ENCODE data around the gene NIN.

The NIN gene

GRCh38 chr14:50770586-50770985 is 60.4 kb downstream of the NIN start:
- peaks cover 63% of the 10 kb centered on the region for H3K36me3 ChIP-seq (ENCODE audit: insufficient read depth, low read length)
- H3K4me1 ChIP-seq (ENCODE audit: insufficient read depth, low read length): no peaks in the 10 kb centered on the region
- H3K9me3 ChIP-seq (ENCODE audit: insufficient read depth, low read depth, low read length): no peaks in the 10 kb centered on the region
- no peak overlapping the region for H3K9ac ChIP-seq (ENCODE audit: low read depth, low read length)
- H3K27me3 ChIP-seq (ENCODE audit: insufficient read depth, low read length): no peaks in the 10 kb centered on the region
- no peak overlapping the region for H3K4me3 ChIP-seq (ENCODE audit: low read length)
- WGBS: 96% methylated on average over 8 of the region's 8 CpGs
- no peak overlapping the region for H3K27ac ChIP-seq (ENCODE audit: low read depth, low read length)

DNA sequence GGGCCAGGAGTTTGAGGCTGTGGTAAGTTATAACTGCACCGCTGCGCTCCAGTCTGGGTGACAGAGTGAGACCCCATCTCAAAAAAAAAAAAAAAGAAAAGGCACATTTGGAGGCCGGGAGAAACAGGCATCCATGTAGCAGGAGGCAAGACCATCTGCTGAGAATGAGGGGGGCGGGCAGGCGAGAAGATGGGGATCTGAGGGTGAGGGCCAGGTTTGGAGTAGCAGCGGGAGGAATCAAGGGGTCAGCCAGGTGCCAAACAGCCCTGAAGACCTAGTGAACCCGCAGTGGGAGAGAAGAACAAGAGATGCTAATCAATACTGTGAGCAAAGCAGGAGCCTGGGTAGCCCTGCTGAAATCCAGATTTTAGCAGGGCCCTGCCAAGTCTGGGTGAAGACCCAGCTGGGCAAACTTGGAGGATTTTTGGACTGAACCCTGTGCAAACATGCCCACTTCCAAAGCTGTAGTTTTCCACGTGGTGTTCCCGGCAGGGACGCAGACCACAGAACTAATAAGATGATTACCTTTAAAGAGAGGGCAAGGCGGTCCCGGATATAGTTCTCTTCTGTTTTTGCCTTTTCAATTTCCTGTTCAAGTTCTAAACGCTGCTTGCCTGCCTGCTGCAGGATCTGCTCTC is 61.0 kb downstream of the NIN start:
- Histone ChIP-seq H3K4me3 (ENCODE audit: low read length) (no peak overlapping the region), H3K9ac (ENCODE audit: low read depth, low read length) (no peak overlapping the region), H3K9me3 (ENCODE audit: insufficient read depth, low read depth, low read length) (no peaks in the 10 kb centered on the region), H3K4me1 (ENCODE audit: insufficient read depth, low read length) (no peaks in the 10 kb centered on the region), H3K27me3 (ENCODE audit: insufficient read depth, low read length) (no peaks in the 10 kb centered on the region), H3K27ac (ENCODE audit: low read depth, low read length) (no peak overlapping the region), H3K36me3 (ENCODE audit: insufficient read depth, low read length) (peaks cover 69% of the 10 kb centered on the region)
- 95% methylated on average over 13 of the region's 13 CpGs for WGBS

DNA sequence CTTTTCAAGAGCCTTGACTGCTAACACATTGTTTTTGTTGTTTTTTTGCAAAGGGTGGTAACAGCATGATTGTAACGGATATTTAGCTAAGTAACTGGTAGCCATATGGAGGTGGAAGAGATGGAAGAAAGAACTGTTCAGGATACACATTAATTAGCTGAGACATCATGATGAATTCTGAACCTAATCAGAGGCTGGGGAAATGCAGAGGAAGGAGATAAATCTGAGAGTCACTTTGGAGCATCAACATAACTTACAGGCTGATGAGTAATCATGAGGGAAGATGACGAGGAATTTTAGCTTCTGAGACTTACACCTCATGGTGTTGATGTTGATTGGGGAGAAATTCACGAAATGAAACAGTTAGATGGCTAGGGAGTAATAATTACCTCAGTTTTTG is 62.3 kb downstream of the NIN start:
- Histone ChIP-seq H3K27me3 (ENCODE audit: insufficient read depth, low read length) (no peaks in the 10 kb centered on the region), H3K9ac (ENCODE audit: low read depth, low read length) (no peak overlapping the region), H3K27ac (ENCODE audit: low read depth, low read length) (no peak overlapping the region), H3K4me3 (ENCODE audit: low read length) (no peak overlapping the region), H3K36me3 (ENCODE audit: insufficient read depth, low read length) (peaks cover 80% of the 10 kb centered on the region), H3K4me1 (ENCODE audit: insufficient read depth, low read length) (no peaks in the 10 kb centered on the region), H3K9me3 (ENCODE audit: insufficient read depth, low read depth, low read length) (no peaks in the 10 kb centered on the region)
- WGBS: 87% methylated on average over 3 of the region's 3 CpGs

DNA sequence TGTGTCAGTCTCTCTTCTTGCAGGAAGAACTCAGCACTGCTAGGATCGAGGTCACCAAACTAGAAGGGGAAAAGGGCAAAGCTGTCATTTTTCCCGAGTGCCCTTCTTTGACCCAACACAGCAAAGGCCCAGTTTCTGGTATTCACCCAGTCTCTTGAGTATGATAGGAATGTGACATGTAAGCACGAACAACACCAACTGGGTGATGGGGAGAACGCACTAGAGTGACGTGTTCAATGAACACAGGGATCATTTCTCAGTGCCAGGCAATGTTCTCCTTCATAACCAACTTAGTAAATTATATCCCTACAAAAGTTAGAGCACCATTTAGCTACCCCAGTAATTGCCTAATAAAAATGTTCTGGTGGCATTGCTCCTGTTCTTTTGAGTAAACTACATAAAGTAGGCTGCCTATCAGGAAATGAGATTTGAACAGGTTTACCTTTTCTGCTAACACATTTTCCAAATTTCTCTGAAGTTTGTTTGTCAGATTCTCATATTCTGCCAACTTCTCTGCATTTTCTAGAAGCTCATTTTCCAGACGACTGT is 64.5 kb downstream of the NIN start:
- H3K9ac ChIP-seq (ENCODE audit: low read depth, low read length): no peak overlapping the region
- no peak overlapping the region for H3K27ac ChIP-seq (ENCODE audit: low read depth, low read length)
- no peaks in the 10 kb centered on the region for H3K27me3 ChIP-seq (ENCODE audit: insufficient read depth, low read length)
- H3K4me1 ChIP-seq (ENCODE audit: insufficient read depth, low read length): no peaks in the 10 kb centered on the region
- no peak overlapping the region for H3K4me3 ChIP-seq (ENCODE audit: low read length)
- peaks cover 87% of the 10 kb centered on the region for H3K36me3 ChIP-seq (ENCODE audit: insufficient read depth, low read length)
- no peaks in the 10 kb centered on the region for H3K9me3 ChIP-seq (ENCODE audit: insufficient read depth, low read depth, low read length)
- 91% methylated on average over 6 of the region's 6 CpGs for WGBS

GRCh38 chr14:50763382-50764007 is 67.5 kb downstream of the NIN start:
- Histone ChIP-seq H3K27me3 (ENCODE audit: insufficient read depth, low read length) (no peaks in the 10 kb centered on the region), H3K9ac (ENCODE audit: low read depth, low read length) (no peak overlapping the region), H3K4me1 (ENCODE audit: insufficient read depth, low read length) (no peaks in the 10 kb centered on the region), H3K27ac (ENCODE audit: low read depth, low read length) (no peak overlapping the region), H3K9me3 (ENCODE audit: insufficient read depth, low read depth, low read length) (no peaks in the 10 kb centered on the region), H3K36me3 (ENCODE audit: insufficient read depth, low read length) (peaks cover 82% of the 10 kb centered on the region), H3K4me3 (ENCODE audit: low read length) (no peak overlapping the region)
- WGBS: 97% methylated on average over 12 of the region's 12 CpGs

DNA sequence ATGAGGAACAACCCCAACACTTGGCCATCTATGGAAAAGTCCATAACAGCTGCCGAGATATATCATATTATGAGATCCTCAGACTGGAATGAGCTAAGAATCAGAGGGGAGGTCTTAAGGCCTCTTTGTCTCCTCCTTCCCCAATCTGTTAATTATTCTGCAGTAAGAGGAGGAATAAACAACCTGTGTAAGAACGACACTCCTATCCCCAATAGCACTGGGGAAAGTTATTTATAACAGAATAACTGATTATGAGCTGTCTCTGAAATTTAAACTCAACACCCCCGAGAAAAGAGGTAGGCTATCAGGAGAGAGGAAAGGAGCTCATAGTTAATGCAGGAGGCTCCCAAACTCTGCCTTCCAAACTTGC is 68.0 kb downstream of the NIN start:
- no peaks in the 10 kb centered on the region for H3K9me3 ChIP-seq (ENCODE audit: insufficient read depth, low read depth, low read length)
- H3K27me3 ChIP-seq (ENCODE audit: insufficient read depth, low read length): no peaks in the 10 kb centered on the region
- H3K4me3 ChIP-seq (ENCODE audit: low read length): no peak overlapping the region
- no peaks in the 10 kb centered on the region for H3K4me1 ChIP-seq (ENCODE audit: insufficient read depth, low read length)
- H3K36me3 ChIP-seq (ENCODE audit: insufficient read depth, low read length): peaks cover 78% of the 10 kb centered on the region
- H3K27ac ChIP-seq (ENCODE audit: low read depth, low read length): no peak overlapping the region
- WGBS: 100% methylated on average over 2 of the region's 3 CpGs
- no peak overlapping the region for H3K9ac ChIP-seq (ENCODE audit: low read depth, low read length)

DNA sequence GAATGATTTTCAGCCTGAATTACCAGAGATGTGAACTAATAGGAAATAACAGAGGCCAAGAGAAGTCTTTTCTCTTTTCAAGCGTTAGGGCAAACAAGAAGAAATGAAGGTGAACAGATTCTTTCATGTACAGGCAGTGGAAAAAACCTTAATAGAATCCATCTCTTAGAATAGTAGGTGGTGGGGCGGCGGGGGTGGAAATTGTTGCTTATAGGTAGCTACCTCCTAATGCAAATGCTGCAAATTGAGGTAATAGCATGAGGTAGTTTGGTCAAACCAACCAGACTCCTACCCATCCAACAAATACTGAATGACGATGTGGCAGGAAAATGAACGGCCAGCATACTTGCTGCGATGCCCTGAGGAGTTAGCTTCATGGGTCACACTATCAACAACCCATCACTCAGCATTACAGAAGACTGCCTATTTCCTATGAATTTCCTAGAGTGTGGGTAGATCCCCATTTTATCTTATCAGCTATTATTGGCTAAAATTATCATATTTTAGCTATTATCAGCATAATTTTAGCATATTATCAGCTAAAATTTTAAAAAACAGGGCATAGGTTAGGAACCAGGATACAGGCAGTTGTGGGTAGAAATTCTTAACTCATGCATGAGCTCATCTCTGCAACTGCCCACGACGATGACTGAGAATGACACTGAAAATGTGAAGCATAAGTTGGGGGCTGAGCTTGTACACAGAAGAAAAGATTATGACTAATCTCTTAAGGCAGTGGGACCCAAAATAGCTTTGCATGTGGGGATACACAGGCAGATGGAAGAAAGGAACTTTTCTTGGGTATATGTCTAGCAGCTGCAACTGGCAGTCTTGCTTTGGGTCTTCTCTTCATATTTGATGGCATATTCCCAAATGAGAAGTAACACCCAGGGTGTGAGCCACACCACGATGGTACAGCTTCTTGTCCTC is 68.7 kb downstream of the NIN start:
- Histone ChIP-seq H3K27me3 (ENCODE audit: insufficient read depth, low read length) (no peaks in the 10 kb centered on the region), H3K27ac (ENCODE audit: low read depth, low read length) (no peak overlapping the region), H3K4me1 (ENCODE audit: insufficient read depth, low read length) (no peaks in the 10 kb centered on the region), H3K36me3 (ENCODE audit: insufficient read depth, low read length) (peaks cover 76% of the 10 kb centered on the region), H3K4me3 (ENCODE audit: low read length) (no peak overlapping the region), H3K9ac (ENCODE audit: low read depth, low read length) (no peak overlapping the region), H3K9me3 (ENCODE audit: insufficient read depth, low read depth, low read length) (no peaks in the 10 kb centered on the region)
- WGBS: 95% methylated on average over 7 of the region's 9 CpGs

DNA sequence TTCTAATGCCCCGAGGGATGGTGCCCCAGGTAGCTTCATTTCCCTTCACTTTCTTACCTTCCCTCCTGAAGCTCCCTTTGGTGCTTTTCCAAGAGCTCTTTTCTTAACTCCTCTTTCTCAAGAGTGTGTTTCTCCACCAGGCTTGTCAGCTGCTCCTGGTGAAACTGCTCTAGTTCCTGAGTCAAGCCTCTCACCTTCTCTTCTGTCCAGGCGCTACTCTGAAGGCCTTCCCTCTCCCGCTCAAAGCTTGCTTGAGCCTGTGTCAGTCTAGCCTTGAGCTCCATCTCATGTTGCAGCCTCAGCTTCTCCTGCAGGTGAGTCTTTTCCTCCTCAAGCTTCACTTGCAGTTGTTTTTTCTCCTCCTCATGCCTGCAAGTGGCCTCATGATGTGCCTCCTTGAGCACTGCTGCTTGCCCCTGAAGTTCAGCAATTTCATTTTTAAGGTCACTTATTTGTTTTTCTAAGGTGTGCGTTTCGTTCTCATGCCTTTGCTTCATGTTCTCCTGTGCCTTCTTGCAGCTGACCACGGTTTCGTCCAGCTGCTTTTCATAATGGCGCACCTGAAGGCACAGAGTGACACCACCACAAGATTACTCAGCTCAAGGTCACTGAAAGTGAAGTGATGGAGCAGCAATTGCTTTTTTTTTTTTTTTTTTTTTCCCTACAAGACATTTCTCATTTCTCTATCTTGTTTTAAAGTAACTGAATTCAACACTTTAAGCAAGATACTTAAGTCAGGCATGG is 71.0 kb downstream of the NIN start:
- no peaks in the 10 kb centered on the region for H3K4me1 ChIP-seq (ENCODE audit: insufficient read depth, low read length)
- peaks cover 68% of the 10 kb centered on the region for H3K36me3 ChIP-seq (ENCODE audit: insufficient read depth, low read length)
- no peak overlapping the region for H3K4me3 ChIP-seq (ENCODE audit: low read length)
- WGBS: 96% methylated on average over 8 of the region's 8 CpGs
- no peak overlapping the region for H3K27ac ChIP-seq (ENCODE audit: low read depth, low read length)
- H3K27me3 ChIP-seq (ENCODE audit: insufficient read depth, low read length): no peaks in the 10 kb centered on the region
- no peak overlapping the region for H3K9ac ChIP-seq (ENCODE audit: low read depth, low read length)
- no peaks in the 10 kb centered on the region for H3K9me3 ChIP-seq (ENCODE audit: insufficient read depth, low read depth, low read length)

DNA sequence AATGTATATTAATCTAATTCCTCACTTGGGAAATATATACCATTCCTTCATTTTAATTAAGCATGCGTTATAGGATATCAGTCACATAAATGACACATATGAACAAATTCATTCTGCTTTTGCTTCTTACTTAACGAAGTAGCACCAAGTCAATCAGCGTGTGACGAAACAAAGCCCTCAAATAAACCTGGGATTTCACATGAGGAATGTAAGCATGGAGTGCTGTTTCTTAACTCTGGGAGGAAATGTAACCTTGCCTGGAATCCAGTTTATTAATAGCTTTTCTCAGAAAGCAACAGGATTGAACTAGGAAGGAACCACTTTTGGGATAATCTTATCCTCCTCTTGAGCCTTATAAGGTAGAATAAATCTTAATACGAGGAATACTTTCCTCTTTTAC is 72.0 kb downstream of the NIN start:
- H3K27ac ChIP-seq (ENCODE audit: low read depth, low read length): no peak overlapping the region
- no peaks in the 10 kb centered on the region for H3K9me3 ChIP-seq (ENCODE audit: insufficient read depth, low read depth, low read length)
- H3K4me3 ChIP-seq (ENCODE audit: low read length): no peak overlapping the region
- peaks cover 70% of the 10 kb centered on the region for H3K36me3 ChIP-seq (ENCODE audit: insufficient read depth, low read length)
- 96% methylated on average over 4 of the region's 5 CpGs for WGBS
- no peaks in the 10 kb centered on the region for H3K27me3 ChIP-seq (ENCODE audit: insufficient read depth, low read length)
- no peak overlapping the region for H3K9ac ChIP-seq (ENCODE audit: low read depth, low read length)
- H3K4me1 ChIP-seq (ENCODE audit: insufficient read depth, low read length): no peaks in the 10 kb centered on the region

- no peak overlapping the region for H3K4me3 ChIP-seq (ENCODE audit: low read length)
- H3K9ac ChIP-seq (ENCODE audit: low read depth, low read length): no peak overlapping the region
- no peak overlapping the region for H3K27ac ChIP-seq (ENCODE audit: low read depth, low read length)
- no peaks in the 10 kb centered on the region for H3K4me1 ChIP-seq (ENCODE audit: insufficient read depth, low read length)
- H3K27me3 ChIP-seq (ENCODE audit: insufficient read depth, low read length): no peaks in the 10 kb centered on the region
- 94% methylated on average over 7 of the region's 7 CpGs for WGBS
- no peaks in the 10 kb centered on the region for H3K9me3 ChIP-seq (ENCODE audit: insufficient read depth, low read depth, low read length)
- H3K36me3 ChIP-seq (ENCODE audit: insufficient read depth, low read length): peaks cover 70% of the 10 kb centered on the region
Observed at GRCh38 chr14:50758305-50758704, 72.7 kb downstream of the NIN start.

Data from HUES64 (cell line).